GF-D8 (cell line): ENCODE results near the gene PEA15.
A peak's percentile ranks its signal among the peaks of the same experiment; 100 is the strongest.

ENCODE experiments used
- DNase-seq: peaks from one replicate; lab custom pipeline; 2025; lab: John Stamatoyannopoulos, UW

Gene PEA15

GRCh38 chr1:160239582-160240299 is 34.6 kb downstream of the PEA15 start:
- no peak for DNase-seq

GRCh38 chr1:160243767-160244166 is 38.6 kb downstream of the PEA15 start:
- no peak for DNase-seq

- DNase-seq: no peak
Measured at GRCh38 chr1:160244209-160244608, 39.0 kb downstream of the PEA15 start.

GRCh38 chr1:160245434-160245833 is 40.2 kb downstream of the PEA15 start:
- no peak for DNase-seq

- DNase-seq: no peak
Measured at GRCh38 chr1:160247053-160247452, 41.9 kb downstream of the PEA15 start.

- no peak for DNase-seq
Measured at GRCh38 chr1:160251011-160251410, 45.8 kb downstream of the PEA15 start.

- peak; percentile 21 for DNase-seq
Measured at GRCh38 chr1:160251687-160252526, 46.7 kb downstream of the PEA15 start.

- DNase-seq: no peak
Measured at GRCh38 chr1:160255781-160256300, 50.7 kb downstream of the PEA15 start.

GRCh38 chr1:160256396-160257046 is 51.3 kb downstream of the PEA15 start:
- DNase-seq: no peak

GRCh38 chr1:160257411-160258015 is 52.3 kb downstream of the PEA15 start:
- no peak for DNase-seq

GRCh38 chr1:160258177-160258798 is 53.1 kb downstream of the PEA15 start:
- DNase-seq: no peak

GRCh38 chr1:160260406-160261382 is 55.5 kb downstream of the PEA15 start:
- no peak for DNase-seq

GRCh38 chr1:160261556-160261892 is 56.3 kb downstream of the PEA15 start:
- no peak for DNase-seq

GRCh38 chr1:160261893-160262794 is 57.0 kb downstream of the PEA15 start, which contains the start of gene DCAF8:
TSS of gene DCAF8 (minus strand) at chr1:160262549. CDS start at chr1:160244008, 18,541 bp downstream.
- DNase-seq: peak; percentile 91

- no peak for DNase-seq
Measured at GRCh38 chr1:160264795-160265307, 59.7 kb downstream of the PEA15 start.
